Prostate gland (tissue), 2 donors: ENCODE data around the gene SCIMP. TPM values are rescaled to one million over a fixed set of nuclear protein-coding genes. Genes with fewer than 3 reads are reported as not detected.
"Not testable (repeated sequence)": the region's sequence is repeated elsewhere in the genome, so short reads cannot be mapped to it uniquely, and the experiment has no call there.

Experiments
- DNase-seq: peaks from one replicate; pipeline ENCODE4 v3.0.0-alpha.2; 2019; ENCODE audit warnings: low spot score
- H3K27ac ChIP-seq, 2 donors: fragments of 200-600 bp; sonication (generic); 2 replicates each; pipeline ENCODE4 v1.5.1; 2017 to 2019
- H3K27me3 ChIP-seq: fragments of 200-600 bp; sonication (generic); replicated peaks from 2 replicates; pipeline ENCODE4 v1.5.1; 2019; ENCODE audit not compliant: insufficient read depth
- H3K36me3 ChIP-seq, 2 donors: fragments of 200-600 bp; sonication (generic); 1 replicate in 1 of 2; 2 replicates in 1 of 2; pipeline versions ENCODE4 v1.5.1 to v1.8.1; 2017 to 2019
- H3K4me1 ChIP-seq: fragments of 200-600 bp; sonication (generic); replicated peaks from 2 replicates; pipeline ENCODE4 v1.5.1; 2019
- H3K4me3 ChIP-seq, 2 donors: fragments of 200-600 bp; sonication (generic); 2 replicates each; pipeline ENCODE4 v1.5.1; 2017 to 2019
- H3K9me3 ChIP-seq: fragments of 200-600 bp; sonication (generic); 2 replicates; pipeline ENCODE4 v1.5.1; 2017
- POLR2A ChIP-seq: fragments of 450-650 bp; IDR thresholded peaks from one replicate; pipeline ENCODE4 v1.6.1; 2016; ENCODE audit warnings: antibody characterized with exemption, mild to moderate bottlenecking
- POLR2AphosphoS5 ChIP-seq: sonication (generic); formaldehyde crosslinking; IDR thresholded peaks from one replicate; pipeline ENCODE4 v1.6.1; 2017; ENCODE audit warnings: antibody characterized with exemption
- WGBS: methylation state at CpG from one replicate; pipeline ENCODE4 v1.1.5; 2018; 5-methylcytosine and 5-hydroxymethylcytosine counted together
- intact Hi-C: fragments of 100-400 bp; cut with DNase I; formaldehyde crosslinking; loops from one replicate; pipeline ENCODE4 v1.14.2; 2022
- total RNA-seq, 2 donors: library from RNA; depleted of rRNA; stranded (reverse); fragments of >200 nt; gene quantifications; one replicate each; pipeline ENCODE4 v1.1.0, GENCODE V29; 2016
- TF ChIP-seq, protein P1 (sequence below), 4 experiments: fragments of 200-600 bp in 2 of 4; fragments of 450-650 bp in 2 of 4; sonication (generic) in 2 of 4; IDR thresholded peaks; 1 replicate in 3 of 4; 2 replicates in 1 of 4; pipeline ENCODE4 v1.5.1; 2016 to 2019; ENCODE audit warnings: antibody characterized with exemption in 4 of 4, mild to moderate bottlenecking in 2 of 4, moderate library complexity in 2 of 4

The SCIMP gene
- total RNA-seq, 2 donors from 2014 or later = 0.68 to 2.3 TPM

- Histone ChIP-seq H3K4me1 (no peaks in the 10 kb centered on the region), H3K27ac (no peak overlapping the region), H3K9me3 (peaks cover 18% of the 10 kb centered on the region), H3K27me3 (no peaks in the 10 kb centered on the region), H3K4me3 (no peak overlapping the region), H3K36me3 (no peaks in the 10 kb centered on the region)
- intact Hi-C loops = no loop called here
- no peak for DNase-seq
- TF ChIP-seq POLR2AphosphoS5 = no peak
- TF ChIP-seq, protein P1, sequence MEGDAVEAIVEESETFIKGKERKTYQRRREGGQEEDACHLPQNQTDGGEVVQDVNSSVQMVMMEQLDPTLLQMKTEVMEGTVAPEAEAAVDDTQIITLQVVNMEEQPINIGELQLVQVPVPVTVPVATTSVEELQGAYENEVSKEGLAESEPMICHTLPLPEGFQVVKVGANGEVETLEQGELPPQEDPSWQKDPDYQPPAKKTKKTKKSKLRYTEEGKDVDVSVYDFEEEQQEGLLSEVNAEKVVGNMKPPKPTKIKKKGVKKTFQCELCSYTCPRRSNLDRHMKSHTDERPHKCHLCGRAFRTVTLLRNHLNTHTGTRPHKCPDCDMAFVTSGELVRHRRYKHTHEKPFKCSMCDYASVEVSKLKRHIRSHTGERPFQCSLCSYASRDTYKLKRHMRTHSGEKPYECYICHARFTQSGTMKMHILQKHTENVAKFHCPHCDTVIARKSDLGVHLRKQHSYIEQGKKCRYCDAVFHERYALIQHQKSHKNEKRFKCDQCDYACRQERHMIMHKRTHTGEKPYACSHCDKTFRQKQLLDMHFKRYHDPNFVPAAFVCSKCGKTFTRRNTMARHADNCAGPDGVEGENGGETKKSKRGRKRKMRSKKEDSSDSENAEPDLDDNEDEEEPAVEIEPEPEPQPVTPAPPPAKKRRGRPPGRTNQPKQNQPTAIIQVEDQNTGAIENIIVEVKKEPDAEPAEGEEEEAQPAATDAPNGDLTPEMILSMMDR (IDR thresholded peaks at IDR 0.05) = no peak
- TF ChIP-seq POLR2A = no peak
- 95% methylated on average over 10 of the region's 10 CpGs for WGBS
Observed at GRCh38 chr17:5181509-5182305, 53.0 kb downstream of the SCIMP start.

GRCh38 chr17:5179003-5179402 is 55.7 kb downstream of the SCIMP start:
- Histone ChIP-seq H3K4me1 (no peaks in the 10 kb centered on the region), H3K36me3 (no peaks in the 10 kb centered on the region), H3K9me3 (peaks cover 18% of the 10 kb centered on the region), H3K27me3 (no peaks in the 10 kb centered on the region), H3K27ac (no peak overlapping the region), H3K4me3 (no peak overlapping the region)
- 96% methylated on average over 12 of the region's 12 CpGs for WGBS
- no peak for DNase-seq
- intact Hi-C loops = no loop called here
- TF ChIP-seq POLR2AphosphoS5 = no peak
- no peak for TF ChIP-seq POLR2A
- TF ChIP-seq, protein P1 (IDR thresholded peaks at IDR 0.05) = no peak

DNA sequence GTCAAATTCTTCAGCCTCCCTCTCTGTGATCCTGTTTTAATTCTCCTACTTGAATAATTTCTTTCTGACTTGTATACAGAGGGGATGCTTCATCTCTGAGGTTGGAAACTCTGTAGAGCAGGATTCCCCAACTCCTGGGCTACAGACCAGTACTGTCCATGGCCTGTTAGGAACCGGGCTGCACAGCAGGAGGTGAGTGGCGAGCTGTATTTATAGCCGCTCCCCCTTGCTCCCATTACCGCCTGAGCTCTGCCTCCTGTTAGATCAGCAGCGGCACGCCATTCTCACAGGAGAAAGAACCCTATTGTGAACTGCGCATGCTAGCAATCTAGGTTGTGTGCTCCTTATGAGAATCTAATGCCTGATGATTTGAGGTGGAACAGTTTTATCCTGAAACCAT is 59.6 kb downstream of the SCIMP start:
- H3K36me3 ChIP-seq, H3K27me3 ChIP-seq, H3K9me3 ChIP-seq, DNase-seq, H3K4me1 ChIP-seq, intact Hi-C loops, H3K27ac ChIP-seq, H3K4me3 ChIP-seq: not testable (repeated sequence)
- WGBS = 92% methylated on average over 7 of the region's 7 CpGs

DNA sequence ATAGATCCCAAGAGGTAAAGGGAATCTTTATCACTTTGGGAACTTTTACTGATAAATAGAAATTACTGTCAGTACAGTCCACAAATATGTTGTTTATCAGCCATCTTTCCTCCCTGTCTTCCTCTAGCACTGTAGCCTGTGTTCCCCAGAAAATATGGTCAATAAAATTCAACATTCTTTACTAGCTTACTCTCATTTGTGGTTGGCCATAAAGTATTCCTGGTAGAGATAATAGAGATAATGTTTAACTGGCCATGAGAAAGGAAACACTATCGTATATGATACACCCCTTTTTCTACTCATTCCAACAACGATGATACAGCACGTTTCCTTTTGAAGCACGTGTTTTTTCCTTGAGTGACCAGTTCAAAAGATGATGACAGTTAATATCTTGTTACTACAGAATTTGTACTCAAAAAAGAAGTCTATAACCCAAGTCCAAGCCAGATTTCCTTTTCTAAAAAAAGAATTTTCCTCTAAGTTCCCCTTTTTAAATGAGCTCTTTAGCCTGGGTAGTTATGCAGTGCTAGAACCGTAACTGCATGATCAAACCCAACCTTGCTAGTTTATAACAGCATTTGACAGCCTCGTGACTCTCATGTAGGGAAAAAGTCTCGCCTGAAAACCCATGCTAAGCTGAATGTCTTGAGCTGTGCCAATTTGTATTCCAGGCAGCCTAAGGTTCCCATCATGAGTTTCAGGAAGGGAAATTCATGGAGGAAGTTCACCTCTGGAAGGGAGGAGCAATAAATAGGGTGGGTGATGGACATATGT is 68.7 kb downstream of the SCIMP start:
- H3K27ac ChIP-seq, H3K4me1 ChIP-seq, H3K9me3 ChIP-seq, intact Hi-C loops, H3K27me3 ChIP-seq, H3K4me3 ChIP-seq, DNase-seq, H3K36me3 ChIP-seq: not testable (repeated sequence)
- 37% methylated on average over 7 of the region's 7 CpGs for WGBS
- peak; percentile 14 for TF ChIP-seq POLR2AphosphoS5

GRCh38 chr17:5164436-5164835 is 70.2 kb downstream of the SCIMP start:
- TF ChIP-seq, protein P1 (IDR thresholded peaks at IDR 0.05) = no peak
- TF ChIP-seq POLR2AphosphoS5 (no peak), POLR2A (no peak)
- 77% methylated on average over 6 of the region's 6 CpGs for WGBS
- intact Hi-C loops = no loop called here

DNA sequence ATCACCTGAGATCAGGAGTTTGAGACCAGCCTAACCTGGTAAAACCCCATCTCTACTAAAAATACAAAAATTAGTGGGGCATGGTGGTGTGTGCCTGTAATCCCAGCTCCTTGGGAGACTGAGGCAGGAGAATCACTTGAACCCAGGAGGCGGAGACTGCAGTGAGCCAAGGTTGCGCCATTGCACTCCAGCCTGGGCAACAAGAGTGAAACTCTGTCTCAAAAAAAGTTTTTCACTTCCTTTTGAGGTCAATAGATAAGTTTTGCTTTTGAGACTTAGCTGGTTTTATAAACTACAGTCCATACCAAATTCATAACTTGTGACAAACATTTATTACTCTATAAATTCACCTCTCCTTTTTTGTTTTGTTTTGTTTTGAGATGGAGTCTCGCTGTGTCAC is 72.9 kb downstream of the SCIMP start:
- H3K4me3 ChIP-seq, H3K9me3 ChIP-seq, H3K36me3 ChIP-seq, H3K27ac ChIP-seq, H3K4me1 ChIP-seq, H3K27me3 ChIP-seq, intact Hi-C loops, DNase-seq: not testable (repeated sequence)
- WGBS = 78% methylated on average over 3 of the region's 3 CpGs

More at GRCh38 chr17:5164436-5164835, 70.2 kb downstream of the SCIMP start:
- H3K27ac ChIP-seq = no peak overlapping the region
- DNase-seq = no peak
- H3K4me3 ChIP-seq = no peak overlapping the region
- no peaks in the 10 kb centered on the region for H3K36me3 ChIP-seq
- no peaks in the 10 kb centered on the region for H3K27me3 ChIP-seq
- H3K4me1 ChIP-seq = no peaks in the 10 kb centered on the region
- H3K9me3 ChIP-seq = no peaks in the 10 kb centered on the region

- intact Hi-C loops, H3K4me3 ChIP-seq, H3K4me1 ChIP-seq, H3K27ac ChIP-seq, H3K9me3 ChIP-seq, DNase-seq, H3K27me3 ChIP-seq, H3K36me3 ChIP-seq: not testable (repeated sequence)
- WGBS = 100% methylated on average over 1 of the region's 1 CpG
Observed at GRCh38 chr17:5160702-5161101, 74.0 kb downstream of the SCIMP start.
